ENCODE data around the gene KRR1.
"Not testable (repeated sequence)": the region's sequence is repeated elsewhere in the genome, so short reads cannot be mapped to it uniquely, and the experiment has no call there.

Gene KRR1

DNA sequence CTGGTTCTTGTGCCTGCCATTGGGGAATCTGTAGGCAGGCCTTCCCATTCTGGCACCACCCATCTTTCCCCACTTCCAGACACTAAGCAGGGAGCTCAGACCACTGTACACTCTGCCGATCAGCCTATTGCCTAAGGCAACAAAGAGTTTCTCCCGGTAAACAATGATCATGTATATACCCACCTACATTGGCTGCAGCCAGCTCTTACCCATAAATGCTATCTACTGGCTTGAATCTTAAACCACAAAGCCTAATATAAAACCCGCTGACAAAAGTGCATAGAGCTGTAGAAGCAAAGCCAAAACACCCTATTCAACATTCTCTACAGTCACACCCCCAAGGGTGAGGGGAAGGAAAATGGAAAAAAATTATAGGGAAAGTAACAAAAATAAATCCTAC lies 51.7 kb downstream of the KRR1 start:
- TF ChIP-seq, protein P1, sequence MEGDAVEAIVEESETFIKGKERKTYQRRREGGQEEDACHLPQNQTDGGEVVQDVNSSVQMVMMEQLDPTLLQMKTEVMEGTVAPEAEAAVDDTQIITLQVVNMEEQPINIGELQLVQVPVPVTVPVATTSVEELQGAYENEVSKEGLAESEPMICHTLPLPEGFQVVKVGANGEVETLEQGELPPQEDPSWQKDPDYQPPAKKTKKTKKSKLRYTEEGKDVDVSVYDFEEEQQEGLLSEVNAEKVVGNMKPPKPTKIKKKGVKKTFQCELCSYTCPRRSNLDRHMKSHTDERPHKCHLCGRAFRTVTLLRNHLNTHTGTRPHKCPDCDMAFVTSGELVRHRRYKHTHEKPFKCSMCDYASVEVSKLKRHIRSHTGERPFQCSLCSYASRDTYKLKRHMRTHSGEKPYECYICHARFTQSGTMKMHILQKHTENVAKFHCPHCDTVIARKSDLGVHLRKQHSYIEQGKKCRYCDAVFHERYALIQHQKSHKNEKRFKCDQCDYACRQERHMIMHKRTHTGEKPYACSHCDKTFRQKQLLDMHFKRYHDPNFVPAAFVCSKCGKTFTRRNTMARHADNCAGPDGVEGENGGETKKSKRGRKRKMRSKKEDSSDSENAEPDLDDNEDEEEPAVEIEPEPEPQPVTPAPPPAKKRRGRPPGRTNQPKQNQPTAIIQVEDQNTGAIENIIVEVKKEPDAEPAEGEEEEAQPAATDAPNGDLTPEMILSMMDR (conservative IDR thresholded peaks at IDR 0.05; ENCODE audit: low read depth, low read length), result no peak
- DNase-seq (ENCODE audit: low read depth), result no peak
- H3K4me3 ChIP-seq (ENCODE audit: low read depth, low read length), result no peak overlapping the region

DNA sequence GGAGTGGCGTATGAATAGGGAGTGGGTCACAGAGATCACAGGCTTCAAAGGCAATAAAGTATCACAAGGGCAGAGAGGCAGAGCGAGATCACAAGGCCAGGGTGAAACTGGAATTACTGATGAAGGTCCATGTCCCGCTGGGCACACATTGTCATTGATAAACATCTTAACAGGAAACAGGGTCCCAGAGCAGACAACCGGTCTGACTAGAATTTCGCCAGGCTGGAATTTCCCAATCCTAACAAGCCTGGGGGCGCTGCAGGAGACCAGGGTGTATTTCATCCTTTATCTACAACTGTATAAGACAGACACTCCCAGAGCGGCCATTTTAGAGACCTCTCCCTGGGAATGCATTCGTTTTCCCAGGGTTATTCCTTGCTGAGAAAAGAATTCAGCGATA lies 53.5 kb downstream of the KRR1 start:
- DNase-seq (ENCODE audit: low read depth); H3K4me3 ChIP-seq (ENCODE audit: low read depth, low read length): not testable (repeated sequence)

DNA sequence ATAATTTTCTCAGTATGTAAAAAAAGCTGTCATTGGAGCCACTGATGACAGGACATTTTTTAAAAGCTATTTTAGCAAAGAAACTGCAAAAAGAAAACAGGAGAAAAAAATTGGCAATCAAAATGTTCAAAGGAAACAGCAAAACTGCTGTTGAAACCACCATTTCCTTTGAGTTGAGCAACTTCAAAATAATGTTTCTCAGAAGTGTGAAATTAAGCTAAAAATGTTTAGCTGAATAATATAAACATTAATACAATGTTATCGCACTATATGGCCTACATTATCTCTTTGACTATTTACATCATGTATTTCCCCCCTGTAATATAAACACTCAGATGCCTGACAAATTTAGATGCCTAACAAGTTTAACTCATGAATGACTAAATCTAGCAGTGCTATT lies 54.2 kb downstream of the KRR1 start:
- no peak overlapping the region for H3K4me3 ChIP-seq (ENCODE audit: low read depth, low read length)
- DNase-seq (ENCODE audit: low read depth), result no peak
- TF ChIP-seq, protein P1 (conservative IDR thresholded peaks at IDR 0.05; ENCODE audit: low read depth, low read length), result no peak

GRCh38 chr12:75455839-75456238 lies 55.6 kb downstream of the KRR1 start:
- no peak for DNase-seq (ENCODE audit: low read depth)
- TF ChIP-seq, protein P1 (conservative IDR thresholded peaks at IDR 0.05; ENCODE audit: low read depth, low read length), result no peak
- no peak overlapping the region for H3K4me3 ChIP-seq (ENCODE audit: low read depth, low read length)

GRCh38 chr12:75452675-75453330 lies 58.6 kb downstream of the KRR1 start:
- DNase-seq (ENCODE audit: low read depth), result peak; percentile 51
- H3K4me3 ChIP-seq (ENCODE audit: low read depth, low read length), result no peak overlapping the region
- TF ChIP-seq, protein P1 (conservative IDR thresholded peaks at IDR 0.05; ENCODE audit: low read depth, low read length), result no peak

- no peak overlapping the region for H3K4me3 ChIP-seq (ENCODE audit: low read depth, low read length)
- DNase-seq (ENCODE audit: low read depth), result no peak
- TF ChIP-seq, protein P1 (conservative IDR thresholded peaks at IDR 0.05; ENCODE audit: low read depth, low read length), result no peak
Observed at GRCh38 chr12:75447691-75448393, 63.6 kb downstream of the KRR1 start.

- peak; percentile 63 for DNase-seq (ENCODE audit: low read depth)
- TF ChIP-seq, protein P1 (conservative IDR thresholded peaks at IDR 0.05; ENCODE audit: low read depth, low read length), result no peak
Observed at GRCh38 chr12:75446857-75447256, 64.6 kb downstream of the KRR1 start.

DNA sequence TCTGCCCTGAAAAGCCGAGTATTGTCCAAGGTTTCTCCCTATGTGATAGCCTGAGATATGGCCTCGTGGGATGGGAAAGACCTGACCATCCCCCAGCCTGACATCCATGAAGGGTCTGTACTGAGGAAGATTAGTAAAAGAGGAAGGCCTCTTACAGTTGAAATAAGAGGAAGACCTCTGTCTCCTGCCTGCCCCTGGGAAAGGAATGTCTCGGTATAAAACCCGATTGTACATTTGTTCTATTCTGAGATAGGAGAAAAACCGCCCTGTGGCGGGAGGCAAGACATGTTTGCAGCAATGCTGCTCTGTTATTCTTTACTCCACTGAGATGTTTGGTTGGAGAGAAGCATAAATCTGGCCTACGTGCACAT lies 66.3 kb downstream of the KRR1 start:
- not testable (repeated sequence) for H3K4me3 ChIP-seq (ENCODE audit: low read depth, low read length); DNase-seq (ENCODE audit: low read depth)

More at GRCh38 chr12:75446857-75447256, 64.6 kb downstream of the KRR1 start:
- H3K4me3 ChIP-seq (ENCODE audit: low read depth, low read length), result no peak overlapping the region

Data from choroid plexus epithelial cell (primary cell).